ENCODE data around the gene HDAC4. TPM values are rescaled to one million over a fixed set of nuclear protein-coding genes. Genes with fewer than 3 reads are reported as not detected.
A peak's percentile ranks its signal among the peaks of the same experiment; 100 is the strongest.

HDAC4 gene
- total RNA-seq, 1 experiment from 2014 or later, result 44.4 TPM

GRCh38 chr2:239278361-239278760 lies 122.5 kb downstream of the HDAC4 start:
- ChIA-PET CTCF (no interaction called here), POLR2A (no interaction called here)
- Mint-ChIP-seq H3K27ac (no peak overlapping the region; the same call in 1 of the 2 replicates), H3K9me3 (no peaks in the 10 kb centered on the region), H3K36me3 (no peaks in the 10 kb centered on the region), H3K27me3 (ENCODE audit: low read depth) (no peaks in the 10 kb centered on the region), H3K4me3 (no peak overlapping the region), H3K4me1 (peaks cover 20% of the 10 kb centered on the region)
- ATAC-seq, result no peak
- DNase-seq (ENCODE audit: low spot score), result no peak
- TF ChIP-seq TP53 (CRISPR knock-in tag; IDR thresholded peaks at IDR 0.05) (no peak), E2F1 (CRISPR knock-in tag; IDR thresholded peaks at IDR 0.05) (no peak), ESRRA (CRISPR knock-in tag; IDR thresholded peaks at IDR 0.05; ENCODE audit: borderline replicate concordance) (no peak), EMX1 (CRISPR knock-in tag; IDR thresholded peaks at IDR 0.05) (no peak), JUN (CRISPR knock-in tag; IDR thresholded peaks at IDR 0.05) (no peak), ZNF317 (CRISPR knock-in tag; IDR thresholded peaks at IDR 0.05; ENCODE audit: borderline replicate concordance, low read depth) (no peak), CBFB (CRISPR knock-in tag; IDR thresholded peaks at IDR 0.05; ENCODE audit: low read depth) (no peak), TEAD4 (CRISPR knock-in tag; IDR thresholded peaks at IDR 0.05) (no peak), STAT6 (CRISPR knock-in tag; conservative IDR thresholded peaks at IDR 0.05; ENCODE audit: low read depth) (no peak), HMGA2 (CRISPR knock-in tag; IDR thresholded peaks at IDR 0.05) (no peak), ZNF219 (CRISPR knock-in tag; IDR thresholded peaks at IDR 0.05; ENCODE audit: borderline replicate concordance) (no peak), ELF4 (CRISPR knock-in tag; IDR thresholded peaks at IDR 0.05; ENCODE audit: low read depth) (no peak), CREB1 (CRISPR knock-in tag; IDR thresholded peaks at IDR 0.05) (no peak)
- TF ChIP-seq, protein P1, sequence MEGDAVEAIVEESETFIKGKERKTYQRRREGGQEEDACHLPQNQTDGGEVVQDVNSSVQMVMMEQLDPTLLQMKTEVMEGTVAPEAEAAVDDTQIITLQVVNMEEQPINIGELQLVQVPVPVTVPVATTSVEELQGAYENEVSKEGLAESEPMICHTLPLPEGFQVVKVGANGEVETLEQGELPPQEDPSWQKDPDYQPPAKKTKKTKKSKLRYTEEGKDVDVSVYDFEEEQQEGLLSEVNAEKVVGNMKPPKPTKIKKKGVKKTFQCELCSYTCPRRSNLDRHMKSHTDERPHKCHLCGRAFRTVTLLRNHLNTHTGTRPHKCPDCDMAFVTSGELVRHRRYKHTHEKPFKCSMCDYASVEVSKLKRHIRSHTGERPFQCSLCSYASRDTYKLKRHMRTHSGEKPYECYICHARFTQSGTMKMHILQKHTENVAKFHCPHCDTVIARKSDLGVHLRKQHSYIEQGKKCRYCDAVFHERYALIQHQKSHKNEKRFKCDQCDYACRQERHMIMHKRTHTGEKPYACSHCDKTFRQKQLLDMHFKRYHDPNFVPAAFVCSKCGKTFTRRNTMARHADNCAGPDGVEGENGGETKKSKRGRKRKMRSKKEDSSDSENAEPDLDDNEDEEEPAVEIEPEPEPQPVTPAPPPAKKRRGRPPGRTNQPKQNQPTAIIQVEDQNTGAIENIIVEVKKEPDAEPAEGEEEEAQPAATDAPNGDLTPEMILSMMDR (IDR thresholded peaks at IDR 0.05), result no peak
- TF ChIP-seq, protein P2, sequence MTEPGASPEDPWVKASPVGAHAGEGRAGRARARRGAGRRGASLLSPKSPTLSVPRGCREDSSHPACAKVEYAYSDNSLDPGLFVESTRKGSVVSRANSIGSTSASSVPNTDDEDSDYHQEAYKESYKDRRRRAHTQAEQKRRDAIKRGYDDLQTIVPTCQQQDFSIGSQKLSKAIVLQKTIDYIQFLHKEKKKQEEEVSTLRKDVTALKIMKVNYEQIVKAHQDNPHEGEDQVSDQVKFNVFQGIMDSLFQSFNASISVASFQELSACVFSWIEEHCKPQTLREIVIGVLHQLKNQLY (CRISPR knock-in tag; IDR thresholded peaks at IDR 0.05), result no peak

GRCh38 chr2:239277401-239278085 lies 123.3 kb downstream of the HDAC4 start:
- Mint-ChIP-seq H3K4me1 (peaks cover 29% of the 10 kb centered on the region), H3K9me3 (no peaks in the 10 kb centered on the region), H3K27me3 (ENCODE audit: low read depth) (no peaks in the 10 kb centered on the region), H3K27ac (peak overlapping the region; percentile 35; the same call in 1 of the 2 replicates), H3K36me3 (no peaks in the 10 kb centered on the region), H3K4me3 (no peak overlapping the region)
- no peak for DNase-seq (ENCODE audit: low spot score)
- ChIA-PET CTCF (interaction anchor here (1.0 to 1.6 kb wide), 2 partner anchors 14 to 139 kb away, joined by 3 to 5 read pairs; no protein-coding TSS in a partner anchor), POLR2A (interaction anchor here (0.7 kb wide), 1 partner anchor 17 kb away, joined by 3 read pairs; no protein-coding TSS in a partner anchor)
- no peak for ATAC-seq
- TF ChIP-seq RELA (CRISPR knock-in tag; IDR thresholded peaks at IDR 0.05; ENCODE audit: borderline replicate concordance) (no peak), TEAD1 (CRISPR knock-in tag; IDR thresholded peaks at IDR 0.05) (no peak), ETV6 (CRISPR knock-in tag; IDR thresholded peaks at IDR 0.05) (no peak), HMGXB4 (CRISPR knock-in tag; IDR thresholded peaks at IDR 0.05) (no peak), ATF1 (CRISPR knock-in tag; IDR thresholded peaks at IDR 0.05) (no peak), GRHL2 (CRISPR knock-in tag; IDR thresholded peaks at IDR 0.05; ENCODE audit: insufficient replicate concordance, severe bottlenecking) (no peak)
- TF ChIP-seq, protein P3, sequence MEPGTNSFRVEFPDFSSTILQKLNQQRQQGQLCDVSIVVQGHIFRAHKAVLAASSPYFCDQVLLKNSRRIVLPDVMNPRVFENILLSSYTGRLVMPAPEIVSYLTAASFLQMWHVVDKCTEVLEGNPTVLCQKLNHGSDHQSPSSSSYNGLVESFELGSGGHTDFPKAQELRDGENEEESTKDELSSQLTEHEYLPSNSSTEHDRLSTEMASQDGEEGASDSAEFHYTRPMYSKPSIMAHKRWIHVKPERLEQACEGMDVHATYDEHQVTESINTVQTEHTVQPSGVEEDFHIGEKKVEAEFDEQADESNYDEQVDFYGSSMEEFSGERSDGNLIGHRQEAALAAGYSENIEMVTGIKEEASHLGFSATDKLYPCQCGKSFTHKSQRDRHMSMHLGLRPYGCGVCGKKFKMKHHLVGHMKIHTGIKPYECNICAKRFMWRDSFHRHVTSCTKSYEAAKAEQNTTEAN (CRISPR knock-in tag; IDR thresholded peaks at IDR 0.05), result no peak
- TF ChIP-seq, protein P4, sequence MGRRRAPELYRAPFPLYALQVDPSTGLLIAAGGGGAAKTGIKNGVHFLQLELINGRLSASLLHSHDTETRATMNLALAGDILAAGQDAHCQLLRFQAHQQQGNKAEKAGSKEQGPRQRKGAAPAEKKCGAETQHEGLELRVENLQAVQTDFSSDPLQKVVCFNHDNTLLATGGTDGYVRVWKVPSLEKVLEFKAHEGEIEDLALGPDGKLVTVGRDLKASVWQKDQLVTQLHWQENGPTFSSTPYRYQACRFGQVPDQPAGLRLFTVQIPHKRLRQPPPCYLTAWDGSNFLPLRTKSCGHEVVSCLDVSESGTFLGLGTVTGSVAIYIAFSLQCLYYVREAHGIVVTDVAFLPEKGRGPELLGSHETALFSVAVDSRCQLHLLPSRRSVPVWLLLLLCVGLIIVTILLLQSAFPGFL (CRISPR knock-in tag; IDR thresholded peaks at IDR 0.05; ENCODE audit: borderline replicate concordance), result no peak

Measured in WTC11 (cell line).